ENCODE results near the gene UAP1L1. TPM values are rescaled to one million over a fixed set of nuclear protein-coding genes. Genes with fewer than 3 reads are reported as not detected.
"Not testable (repeated sequence)": the region's sequence is repeated elsewhere in the genome, so short reads cannot be mapped to it uniquely, and the experiment has no call there.

Gene UAP1L1
- total RNA-seq: 1 to 10 TPM; 6.7 to 7.7 TPM

GRCh38 chr9:137077010-137077747 lies at the start of gene UAP1L1:
UAP1L1 (plus strand) TSS chr9:137077517; CDS start chr9:137077533, 16 bp downstream.
- Mint-ChIP-seq H3K9me3 (no peaks in the 10 kb centered on the region), H3K4me3 (peak within 1 kb of the TSS; percentile 65), H3K36me3 (no peaks in the 10 kb centered on the region), H3K4me1 (ENCODE audit: low read depth) (no peaks in the 10 kb centered on the region), H3K27ac (no peak within 1 kb of the TSS), H3K27me3 (no peaks in the 10 kb centered on the region)
- DNase-seq: peak; percentile 68
- intact Hi-C loops (cut with micrococcal nuclease): loop anchor here (1.0 kb wide), 1 partner anchor 9 kb away; the partner anchor contains the start of gene MAN1B1
- POLR2A ChIA-PET: interaction anchor here (0.6 to 2.1 kb wide), 4 partner anchors 9 to 237 kb away, joined by 3 to 10 read pairs (median 3); partner anchors contain the start of gene MAN1B1
- CTCF ChIA-PET: interaction anchor here (0.7 to 3.4 kb wide), 7 partner anchors 10 to 48 kb away, joined by 3 to 25 read pairs (median 3); partner anchors contain the start of gene ABCA2

GRCh38 chr9:137028263-137029057 lies 48.9 kb upstream of the UAP1L1 start:
- Mint-ChIP-seq H3K36me3 (no peaks in the 10 kb centered on the region), H3K27me3 (no peaks in the 10 kb centered on the region), H3K27ac (no peak overlapping the region), H3K4me1 (ENCODE audit: low read depth) (peaks cover 41% of the 10 kb centered on the region), H3K4me3 (peak overlapping the region; percentile 55), H3K9me3 (no peaks in the 10 kb centered on the region)
- peak; percentile 78 for DNase-seq
- ChIA-PET CTCF (interaction anchor here (0.7 to 6.8 kb wide), 47 partner anchors 8 to 300 kb away, joined by 3 to 73 read pairs (median 8); partner anchors contain the start of genes AJM1, CLIC3, ENTPD2 and MAN1B1), POLR2A (interaction anchor here (0.8 kb wide), 1 partner anchor 42 kb away, joined by 3 read pairs; the partner anchor contains the start of gene SAPCD2)
- intact Hi-C loops (cut with micrococcal nuclease): loop anchor here (5.0 kb wide), 2 partner anchors 39 to 126 kb away; no protein-coding TSS in a partner anchor

- CTCF ChIA-PET: interaction anchor here (0.6 to 6.8 kb wide), 56 partner anchors 8 to 301 kb away, joined by 3 to 73 read pairs (median 7); partner anchors contain the start of genes AJM1, CLIC3, CYSRT1 and ENTPD2
- Mint-ChIP-seq H3K9me3 (no peaks in the 10 kb centered on the region), H3K27ac (peak overlapping the region; percentile 1), H3K4me1 (ENCODE audit: low read depth) (peaks cover 46% of the 10 kb centered on the region), H3K27me3 (no peaks in the 10 kb centered on the region), H3K4me3 (peak overlapping the region; percentile 55), H3K36me3 (no peaks in the 10 kb centered on the region)
- intact Hi-C loops (cut with micrococcal nuclease): loop anchor here (5.0 kb wide), 2 partner anchors 38 to 127 kb away; no protein-coding TSS in a partner anchor
- POLR2A ChIA-PET: interaction anchor here (0.6 to 0.8 kb wide), 2 partner anchors 41 to 238 kb away, joined by 3 to 5 read pairs; partner anchors contain the start of genes SAPCD2 and TMEM141
- peak; percentile 84 for DNase-seq
Observed at GRCh38 chr9:137029058-137029936, 48.0 kb upstream of the UAP1L1 start.

- ChIA-PET CTCF (interaction anchor here (0.6 to 6.8 kb wide), 50 partner anchors 7 to 302 kb away, joined by 3 to 73 read pairs (median 8); partner anchors contain the start of genes AJM1, CLIC3, CYSRT1 and ENTPD2), POLR2A (interaction anchor here (0.6 kb wide), 1 partner anchor 239 kb away, joined by 5 read pairs; the partner anchor contains the start of gene TMEM141)
- peak overlapping the region; percentile 37 for H3K4me3 Mint-ChIP-seq
- H3K27ac Mint-ChIP-seq: peak overlapping the region; percentile 72
- DNase-seq: peak; percentile 36
- H3K36me3 Mint-ChIP-seq: no peaks in the 10 kb centered on the region
- intact Hi-C loops (cut with micrococcal nuclease): loop anchor here (5.0 to 10.0 kb wide), 2 partner anchors 33 to 85 kb away; partner anchors contain the start of genes C8G, CLIC3 and FBXW5
- H3K27me3 Mint-ChIP-seq: no peaks in the 10 kb centered on the region
- H3K4me1 Mint-ChIP-seq (ENCODE audit: low read depth): peaks cover 53% of the 10 kb centered on the region
- H3K9me3 Mint-ChIP-seq: no peaks in the 10 kb centered on the region
Observed at GRCh38 chr9:137030006-137030405, 47.3 kb upstream of the UAP1L1 start.

- peak; percentile 84 for DNase-seq
- Mint-ChIP-seq H3K4me3 (peak overlapping the region; percentile 37), H3K27ac (peak overlapping the region; percentile 72), H3K9me3 (no peaks in the 10 kb centered on the region), H3K36me3 (no peaks in the 10 kb centered on the region), H3K27me3 (no peaks in the 10 kb centered on the region), H3K4me1 (ENCODE audit: low read depth) (peaks cover 57% of the 10 kb centered on the region)
- intact Hi-C loops (cut with micrococcal nuclease): loop anchor here (5.0 to 10.0 kb wide), 2 partner anchors 34 to 86 kb away; partner anchors contain the start of genes C8G, CLIC3 and FBXW5
- ChIA-PET POLR2A (interaction anchor here (0.5 kb wide), 1 partner anchor 598 kb away, joined by 3 read pairs; no protein-coding TSS in a partner anchor), CTCF (interaction anchor here (0.6 to 6.8 kb wide), 17 partner anchors 6 to 303 kb away, joined by 3 to 73 read pairs (median 14); partner anchors contain the start of genes AJM1, MAN1B1, NPDC1 and PTGDS)
Observed at GRCh38 chr9:137030538-137031527, 46.5 kb upstream of the UAP1L1 start.

- H3K27me3 Mint-ChIP-seq: no peaks in the 10 kb centered on the region
- ChIA-PET POLR2A (interaction anchor here (0.6 kb wide), 1 partner anchor 300 kb away, joined by 3 read pairs; no protein-coding TSS in a partner anchor), CTCF (interaction anchor here (0.9 to 5.0 kb wide), 9 partner anchors 15 to 224 kb away, joined by 3 to 73 read pairs (median 4); partner anchors contain the start of genes AJM1, MAN1B1, NPDC1 and RABL6)
- peaks cover 57% of the 10 kb centered on the region for H3K4me1 Mint-ChIP-seq (ENCODE audit: low read depth)
- no peaks in the 10 kb centered on the region for H3K36me3 Mint-ChIP-seq
- H3K27ac Mint-ChIP-seq: peak within 1 kb of the TSS; percentile 72
- H3K4me3 Mint-ChIP-seq: peak within 1 kb of the TSS; percentile 48
- DNase-seq: peak; percentile 76
- no peaks in the 10 kb centered on the region for H3K9me3 Mint-ChIP-seq
- intact Hi-C loops (cut with micrococcal nuclease): loop anchor here (5.0 to 10.0 kb wide), 2 partner anchors 35 to 87 kb away; partner anchors contain the start of genes C8G, CLIC3 and FBXW5
Observed at GRCh38 chr9:137031904-137032640, 45.2 kb upstream of the UAP1L1 start, which contains the start of gene FUT7. FUT7 (minus strand) TSS chr9:137032088; CDS start chr9:137031991, 97 bp downstream.

GRCh38 chr9:137032858-137033257 lies 44.5 kb upstream of the UAP1L1 start:
- Mint-ChIP-seq H3K4me3 (no peak overlapping the region), H3K27me3 (no peaks in the 10 kb centered on the region), H3K9me3 (no peaks in the 10 kb centered on the region), H3K4me1 (ENCODE audit: low read depth) (peaks cover 54% of the 10 kb centered on the region), H3K36me3 (no peaks in the 10 kb centered on the region), H3K27ac (no peak overlapping the region)
- no peak for DNase-seq
- intact Hi-C loops (cut with micrococcal nuclease): loop anchor here (5.0 to 10.0 kb wide), 2 partner anchors 36 to 88 kb away; partner anchors contain the start of genes C8G, CLIC3 and FBXW5
- ChIA-PET CTCF (interaction anchor here (1.1 to 5.0 kb wide), 4 partner anchors 14 to 189 kb away, joined by 3 to 35 read pairs (median 28); partner anchors contain the start of genes AJM1, MAN1B1 and NPDC1), POLR2A (interaction anchor here (0.6 kb wide), 1 partner anchor 301 kb away, joined by 3 read pairs; no protein-coding TSS in a partner anchor)

GRCh38 chr9:137033481-137033880 lies 43.8 kb upstream of the UAP1L1 start:
- H3K27me3 Mint-ChIP-seq, H3K4me3 Mint-ChIP-seq, H3K9me3 Mint-ChIP-seq, H3K27ac Mint-ChIP-seq, H3K36me3 Mint-ChIP-seq, DNase-seq: not testable (repeated sequence)
- CTCF ChIA-PET: interaction anchor here (2.5 to 3.9 kb wide), 4 partner anchors 13 to 190 kb away, joined by 10 to 49 read pairs (median 28); partner anchors contain the start of genes AJM1 and NPDC1
- intact Hi-C loops (cut with micrococcal nuclease): loop anchor here (5.0 to 10.0 kb wide), 2 partner anchors 36 to 89 kb away; partner anchors contain the start of genes C8G, CLIC3 and FBXW5
- POLR2A ChIA-PET: interaction anchor here (0.9 kb wide), 1 partner anchor 62 kb away, joined by 4 read pairs; no protein-coding TSS in a partner anchor
- peaks cover 54% of the 10 kb centered on the region for H3K4me1 Mint-ChIP-seq (ENCODE audit: low read depth)
